HPDE6-E6E7 (cell line): ENCODE data around the gene GUCY1B1.
A peak's percentile ranks its signal among the peaks of the same experiment; 100 is the strongest.

Source experiments
- DNase-seq: peaks from one replicate; pipeline ENCODE4 v3.0.0; 2011; ENCODE audit warnings: missing footprints; ENCODE audit errors: extremely low spot score

Gene GUCY1B1

DNA sequence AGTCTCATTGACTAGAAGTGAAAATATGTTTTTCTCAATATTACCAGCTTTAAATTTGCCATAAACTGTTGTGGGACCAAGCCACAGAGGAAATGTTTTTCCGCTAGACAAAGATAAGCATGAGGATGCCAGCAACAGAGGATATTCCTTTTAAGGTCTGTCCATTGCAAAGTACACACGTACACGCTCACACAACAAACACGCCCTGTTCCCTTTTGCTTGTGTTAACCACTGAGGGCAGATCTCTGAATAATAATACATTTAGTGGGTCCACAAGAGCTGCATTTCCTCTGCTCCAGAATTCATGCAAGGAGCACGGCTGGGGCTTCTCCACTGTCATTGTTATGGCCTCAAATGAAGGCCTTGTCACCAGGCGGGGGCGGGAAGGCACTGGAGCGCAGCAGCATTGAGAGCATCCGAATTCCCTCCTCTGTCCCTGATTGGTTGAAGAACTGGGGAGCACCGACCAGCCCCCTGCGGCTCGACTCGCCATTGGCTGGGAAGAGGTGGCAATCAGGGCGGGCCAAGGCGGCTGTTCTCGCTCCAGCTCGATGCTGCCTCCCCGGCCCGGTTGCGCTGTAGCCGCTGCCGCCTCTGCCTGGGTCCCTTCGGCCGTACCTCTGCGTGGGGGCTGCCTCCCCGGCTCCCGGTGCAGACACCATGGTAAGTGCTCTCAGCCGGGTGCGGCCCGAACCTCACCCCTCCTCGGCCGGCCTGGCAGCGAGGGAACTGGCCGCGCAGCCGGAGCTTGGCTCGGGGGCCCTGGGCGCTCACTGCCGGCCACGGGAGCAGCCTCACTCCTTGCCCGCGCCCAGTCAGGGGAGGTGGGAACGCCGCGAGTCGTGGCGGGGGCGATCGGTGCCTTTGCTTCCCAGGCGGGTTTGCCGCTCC, at the start of gene GUCY1B1:
GUCY1B1 (plus strand) TSS at position 541 of the 891 bp plus-strand sequence; CDS start at position 661, 120 bp downstream.
- DNase-seq, result peak; percentile 98

DNA sequence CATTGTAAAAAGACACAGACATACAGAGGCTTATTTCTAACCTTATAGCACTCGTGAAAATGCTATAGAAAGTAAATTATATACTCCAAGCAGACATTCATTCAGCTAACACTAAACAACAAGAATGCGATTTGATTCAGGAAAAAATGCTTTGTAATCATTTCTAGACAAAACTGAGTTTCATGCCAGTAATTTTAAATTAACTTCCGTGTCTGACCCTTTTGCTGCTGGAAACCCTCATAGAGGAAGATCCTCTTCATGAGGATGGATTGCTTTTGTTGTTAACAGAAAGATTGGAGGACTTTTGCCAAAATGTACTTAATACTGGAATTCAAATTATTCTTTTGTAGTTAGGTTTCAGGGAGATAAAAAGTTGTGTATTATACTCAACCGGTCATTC, 48.9 kb upstream of the GUCY1B1 start:
- DNase-seq, result no peak

- DNase-seq, result no peak
Observed at GRCh38 chr4:155711556-155711955, 47.3 kb upstream of the GUCY1B1 start.

GRCh38 chr4:155712846-155713245, 46.0 kb upstream of the GUCY1B1 start:
- no peak for DNase-seq

DNA sequence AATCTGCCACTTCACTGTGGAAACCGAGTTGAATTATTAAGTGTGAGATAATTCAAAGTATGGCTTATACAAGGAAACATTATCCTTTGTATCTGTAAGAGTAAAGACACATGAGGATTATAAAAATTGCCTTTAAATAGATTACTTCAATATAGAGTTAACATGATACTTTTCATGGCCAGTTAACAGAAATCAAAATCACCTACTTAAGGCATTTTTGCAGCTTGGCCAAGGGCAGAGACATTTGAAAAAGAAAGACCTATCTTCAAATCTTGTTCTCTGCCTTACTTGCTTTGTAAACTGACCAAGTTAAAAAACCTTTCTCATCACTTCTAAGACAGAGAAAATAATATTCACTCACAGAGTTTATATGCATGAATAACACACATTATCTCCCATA, 44.9 kb upstream of the GUCY1B1 start:
- DNase-seq, result no peak

- DNase-seq, result no peak
Observed at GRCh38 chr4:155722336-155722735, 36.5 kb upstream of the GUCY1B1 start.

DNA sequence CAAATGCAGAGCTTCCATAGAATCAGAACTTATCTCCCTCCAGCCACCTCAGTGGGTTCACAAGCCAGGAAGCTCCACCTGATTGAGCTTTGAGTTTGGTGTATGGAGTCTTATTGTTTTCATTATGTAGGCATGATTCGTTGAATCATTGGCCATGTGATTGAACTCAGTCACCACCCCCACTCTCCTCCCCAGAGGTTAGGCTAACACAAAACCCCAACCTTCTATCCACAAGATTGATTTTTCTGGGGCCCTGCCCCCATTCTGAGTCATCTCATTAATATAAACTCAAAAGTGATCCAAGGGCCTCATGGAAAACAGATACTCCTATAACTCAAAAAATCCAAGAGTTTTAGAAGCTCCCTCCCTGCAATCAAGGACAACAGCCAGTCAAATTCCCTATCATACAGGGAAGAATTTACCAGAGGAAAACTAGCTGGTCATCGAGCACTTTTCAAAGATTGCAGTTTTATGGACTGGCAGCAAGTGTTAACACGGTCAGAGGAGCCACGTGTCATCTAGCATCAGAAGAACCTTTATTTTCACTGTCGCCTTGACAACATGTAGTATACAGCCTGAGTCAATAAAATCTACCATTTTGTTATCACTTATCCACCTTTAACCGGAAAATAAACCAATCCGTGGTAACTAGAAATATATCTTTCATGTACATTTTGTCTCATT, 35.9 kb upstream of the GUCY1B1 start:
- DNase-seq, result no peak

- no peak for DNase-seq
Observed at GRCh38 chr4:155724731-155725130, 34.1 kb upstream of the GUCY1B1 start.

GRCh38 chr4:155734065-155734464, 24.8 kb upstream of the GUCY1B1 start:
- no peak for DNase-seq

GRCh38 chr4:155734951-155735350, 23.9 kb upstream of the GUCY1B1 start:
- DNase-seq, result no peak

DNA sequence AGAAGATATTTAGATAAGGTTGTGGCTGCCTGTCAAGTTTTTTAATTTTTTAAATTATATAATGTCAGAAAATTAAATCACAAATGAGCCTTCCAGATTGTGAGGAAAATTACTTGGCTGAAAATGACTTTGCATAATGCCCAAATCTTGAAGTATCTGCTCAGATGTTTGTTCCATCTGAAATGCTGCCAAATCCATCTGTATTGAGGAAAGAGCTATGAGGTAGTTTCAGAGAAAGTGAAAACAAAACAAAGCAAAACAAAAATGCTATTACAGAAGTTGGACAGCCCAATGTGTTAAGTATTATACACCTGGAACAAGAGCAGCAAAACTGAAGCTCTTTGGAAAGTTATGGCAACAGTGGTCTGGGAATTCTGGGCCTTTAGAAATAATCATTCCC, 23.3 kb upstream of the GUCY1B1 start:
- no peak for DNase-seq

- DNase-seq, result no peak
Observed at GRCh38 chr4:155738548-155738947, 20.3 kb upstream of the GUCY1B1 start.

DNA sequence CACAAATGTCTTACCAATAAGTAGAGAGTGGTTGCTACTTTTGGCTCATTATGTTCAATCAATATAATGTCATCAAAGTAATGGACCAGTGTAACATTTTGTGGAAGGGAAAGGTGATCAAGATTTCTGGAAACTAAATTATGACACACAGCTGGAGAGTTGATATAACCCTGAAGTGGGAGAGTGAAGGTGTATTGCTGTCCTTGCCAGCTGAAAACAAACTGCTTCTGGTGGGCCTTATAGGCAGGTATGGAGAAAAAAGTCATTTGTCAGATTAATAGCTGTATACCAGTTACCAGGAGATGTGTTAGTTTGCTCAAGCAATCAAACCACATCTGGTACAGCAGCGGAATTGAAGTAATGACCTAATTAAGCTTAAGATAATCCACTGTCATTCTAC, 17.3 kb upstream of the GUCY1B1 start:
- DNase-seq, result no peak

GRCh38 chr4:155742310-155743015, 16.4 kb upstream of the GUCY1B1 start:
- DNase-seq, result no peak

- no peak for DNase-seq
Observed at GRCh38 chr4:155745984-155746383, 12.8 kb upstream of the GUCY1B1 start.

DNA sequence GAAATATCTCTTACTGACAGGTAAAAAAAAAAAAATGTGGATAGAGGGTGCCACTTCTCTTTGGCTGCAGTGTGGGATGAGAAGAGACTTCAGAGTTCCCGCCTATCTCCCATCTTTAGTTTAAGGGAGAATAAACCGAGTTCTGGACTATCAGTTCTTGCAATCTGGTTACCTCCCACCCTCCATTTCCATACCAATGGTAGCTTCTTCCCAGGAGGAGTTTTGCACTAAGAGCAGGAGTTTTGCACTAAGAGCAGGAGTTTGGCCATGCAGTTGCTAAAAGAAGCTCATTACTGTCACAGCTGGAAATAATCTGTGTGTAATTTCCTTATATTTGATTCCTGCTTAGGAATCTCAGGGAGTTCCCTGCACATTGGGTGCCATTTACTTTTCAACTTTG, 10.8 kb upstream of the GUCY1B1 start:
- no peak for DNase-seq

DNA sequence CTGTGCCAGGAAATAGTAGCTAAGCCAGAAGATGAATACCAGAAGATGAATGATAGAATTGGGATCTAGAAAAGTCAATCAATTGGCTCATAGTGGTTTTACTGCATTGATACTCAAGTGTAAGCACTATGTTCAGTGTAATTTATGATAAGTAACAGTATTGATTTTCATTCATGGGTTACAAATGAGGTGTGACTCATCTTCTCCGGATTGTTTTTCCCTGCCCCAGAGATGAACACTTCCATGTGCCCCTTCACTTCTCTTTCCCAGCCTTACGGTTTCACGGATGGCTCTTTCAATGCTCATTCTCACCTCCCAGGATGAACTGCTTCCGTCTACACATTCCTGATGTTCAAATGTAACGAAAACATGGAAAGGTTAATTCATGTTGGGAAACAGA, 9.8 kb upstream of the GUCY1B1 start:
- no peak for DNase-seq

- no peak for DNase-seq
Observed at GRCh38 chr4:155751569-155751968, 7.3 kb upstream of the GUCY1B1 start.

- no peak for DNase-seq
Observed at GRCh38 chr4:155757745-155758265, 1.0 kb upstream of the GUCY1B1 start.

DNA sequence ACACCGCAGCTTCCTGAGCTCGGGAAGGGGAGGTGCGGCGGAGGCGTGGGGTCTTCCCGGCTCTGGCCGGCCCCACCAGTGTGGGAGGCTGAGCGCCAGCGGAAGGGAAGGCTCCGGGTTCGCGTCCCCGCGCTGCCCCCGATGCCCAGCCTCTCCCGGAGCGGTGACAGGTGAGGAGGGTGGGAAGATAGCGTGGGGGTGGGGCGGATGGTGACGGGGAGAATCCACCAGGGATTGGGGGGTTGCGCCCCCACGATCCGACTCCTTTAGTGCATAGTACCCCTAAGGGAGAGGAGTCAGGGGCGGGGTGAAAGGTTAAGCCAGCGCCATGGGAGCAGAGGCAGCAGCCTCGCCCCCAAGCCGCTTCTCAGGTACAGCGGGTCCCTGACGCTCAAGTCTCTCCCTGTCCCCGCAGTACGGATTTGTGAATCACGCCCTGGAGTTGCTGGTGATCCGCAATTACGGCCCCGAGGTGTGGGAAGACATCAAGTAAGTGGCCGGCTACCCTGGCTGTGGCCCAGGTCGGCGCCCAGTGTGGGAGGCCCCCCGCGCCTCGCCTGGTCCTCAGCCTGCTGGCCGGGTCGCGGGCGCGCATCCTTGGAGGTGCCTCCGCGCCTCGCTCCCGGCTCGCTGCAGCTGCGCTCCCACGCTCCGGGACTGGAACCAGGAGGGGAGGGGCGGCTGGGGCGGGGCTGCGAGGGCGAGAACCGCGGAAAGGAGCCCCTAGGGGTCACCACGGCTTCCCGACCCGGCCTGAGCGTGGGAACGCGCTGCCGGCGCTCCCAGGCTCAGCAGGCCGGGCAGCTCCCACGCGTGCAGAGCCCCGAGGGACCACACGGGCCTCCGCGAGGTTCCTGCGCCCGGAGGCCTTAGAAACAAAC, 791 bp downstream of the GUCY1B1 start:
- DNase-seq, result peak; percentile 7

GRCh38 chr4:155761047-155761446, 2.2 kb downstream of the GUCY1B1 start:
- DNase-seq, result no peak
